Measurements from ENCODE around the gene MAGI2.

MAGI2 gene

DNA sequence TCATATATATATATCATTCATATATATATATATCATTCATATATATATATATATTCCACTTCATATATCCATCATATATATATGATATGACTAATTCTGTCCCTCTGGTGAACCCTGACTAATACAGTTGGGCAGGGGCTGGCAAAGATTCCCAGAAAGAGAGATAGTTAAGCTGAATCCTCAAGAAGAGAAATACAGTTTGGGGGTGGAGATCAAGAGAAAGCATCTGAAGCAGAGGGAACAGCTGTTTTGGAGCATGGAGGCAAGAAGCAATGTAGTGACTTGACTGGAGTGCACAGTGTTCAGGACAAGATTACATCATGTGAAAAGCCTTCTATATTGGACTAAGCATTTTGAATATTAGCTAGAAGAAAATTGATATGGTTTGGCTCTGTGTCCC, 540.7 kb downstream of the MAGI2 start:
- no peak overlapping the region for H3K4me3 ChIP-seq (ENCODE audit: low read length)
- no peak for DNase-seq (ENCODE audit: low read depth, low spot score)

- DNase-seq (ENCODE audit: low read depth, low spot score) = no peak
- no peak overlapping the region for H3K4me3 ChIP-seq (ENCODE audit: low read length)
Observed at GRCh38 chr7:78906735-78907134, 546.7 kb downstream of the MAGI2 start.

DNA sequence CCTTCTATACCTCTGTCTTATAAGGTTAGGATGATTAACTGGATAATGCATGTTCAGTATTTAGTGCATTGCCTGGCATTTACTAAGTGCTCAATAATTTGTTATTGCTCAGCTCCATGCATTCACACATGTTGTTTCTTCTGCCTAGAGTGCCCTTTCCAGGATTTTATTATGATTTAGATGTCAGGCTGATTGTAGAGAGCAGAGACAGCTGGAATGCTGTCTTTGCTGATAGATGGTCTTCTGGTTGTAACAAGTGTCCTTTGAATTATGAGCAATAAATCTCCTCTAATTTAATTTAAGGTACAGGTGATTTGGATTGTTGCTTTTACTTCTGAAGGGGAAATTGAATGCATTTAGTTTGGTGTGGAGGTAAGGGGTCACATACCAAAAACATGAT, 548.0 kb downstream of the MAGI2 start:
- no peak for DNase-seq (ENCODE audit: low read depth, low spot score)
- no peak overlapping the region for H3K4me3 ChIP-seq (ENCODE audit: low read length)

DNA sequence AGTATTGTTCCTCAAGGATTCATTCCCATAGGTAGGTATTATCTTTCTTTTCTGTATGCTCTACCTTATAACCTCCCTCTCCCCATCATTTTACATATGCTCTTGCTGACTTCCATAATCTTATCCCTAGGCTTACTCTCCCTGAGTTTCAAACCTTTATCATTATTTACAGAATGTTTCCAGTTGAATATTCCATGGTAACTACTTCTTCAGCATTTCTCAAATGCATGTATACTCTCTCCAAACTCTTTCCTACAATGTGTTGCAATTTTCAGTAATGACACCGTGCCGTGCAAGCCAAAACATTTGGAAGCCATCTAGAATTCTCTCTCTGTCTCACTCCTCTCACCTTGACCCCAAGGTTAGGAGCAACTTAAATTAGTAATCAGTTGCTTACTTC, 548.5 kb downstream of the MAGI2 start:
- no peak for DNase-seq (ENCODE audit: low read depth, low spot score)
- no peak overlapping the region for H3K4me3 ChIP-seq (ENCODE audit: low read length)

- DNase-seq (ENCODE audit: low read depth, low spot score) = no peak
Observed at GRCh38 chr7:78901566-78901965, 551.9 kb downstream of the MAGI2 start.

GRCh38 chr7:78900806-78901205, 552.7 kb downstream of the MAGI2 start:
- DNase-seq (ENCODE audit: low read depth, low spot score) = no peak
- H3K4me3 ChIP-seq (ENCODE audit: low read length) = no peak overlapping the region

More at GRCh38 chr7:78901566-78901965, 551.9 kb downstream of the MAGI2 start:
- H3K4me3 ChIP-seq (ENCODE audit: low read length) = no peak overlapping the region

GRCh38 chr7:78895393-78895792, 558.1 kb downstream of the MAGI2 start:
- H3K4me3 ChIP-seq (ENCODE audit: low read length) = no peak overlapping the region
- no peak for DNase-seq (ENCODE audit: low read depth, low spot score)

DNA sequence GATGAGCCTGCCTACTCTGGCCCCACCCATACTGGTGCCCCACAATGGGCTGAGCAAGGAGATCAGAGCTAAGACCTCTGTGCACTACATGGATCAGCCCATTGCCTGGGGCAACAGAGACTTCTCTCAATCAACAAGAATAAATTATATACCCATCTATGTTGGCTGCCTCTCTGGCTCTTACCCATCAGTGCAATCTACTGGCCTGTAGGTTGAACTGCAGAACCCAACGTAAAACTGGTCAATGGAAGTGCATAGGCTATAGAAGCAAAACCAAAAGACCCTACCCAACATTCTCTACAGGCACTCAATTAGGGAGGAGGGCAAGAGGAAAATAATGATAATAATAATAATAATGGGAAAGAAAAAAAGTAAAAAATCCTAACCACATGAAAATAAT, 574.3 kb downstream of the MAGI2 start:
- DNase-seq (ENCODE audit: low read depth, low spot score) = no peak
- no peak overlapping the region for H3K4me3 ChIP-seq (ENCODE audit: low read length)

DNA sequence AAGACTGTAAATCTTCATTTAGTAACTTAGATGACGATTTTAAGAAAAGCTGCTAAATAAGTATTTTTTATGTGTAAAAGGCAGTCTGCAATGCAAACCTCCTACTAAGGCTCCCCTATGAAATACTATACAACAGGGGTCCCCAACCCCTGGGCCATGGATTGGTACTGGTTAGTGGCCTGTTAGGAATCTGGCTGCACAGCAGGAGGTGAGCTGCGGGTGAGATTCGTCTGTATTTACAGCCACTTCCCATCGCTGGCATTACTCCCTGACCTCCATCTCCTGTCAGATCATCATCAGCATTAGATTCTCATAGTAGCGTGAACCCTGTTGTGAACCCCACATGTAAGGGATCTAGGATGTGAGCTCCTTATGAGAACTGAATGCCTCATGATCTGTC, 580.4 kb downstream of the MAGI2 start:
- no peak for DNase-seq (ENCODE audit: low read depth, low spot score)
- H3K4me3 ChIP-seq (ENCODE audit: low read length) = no peak overlapping the region

DNA sequence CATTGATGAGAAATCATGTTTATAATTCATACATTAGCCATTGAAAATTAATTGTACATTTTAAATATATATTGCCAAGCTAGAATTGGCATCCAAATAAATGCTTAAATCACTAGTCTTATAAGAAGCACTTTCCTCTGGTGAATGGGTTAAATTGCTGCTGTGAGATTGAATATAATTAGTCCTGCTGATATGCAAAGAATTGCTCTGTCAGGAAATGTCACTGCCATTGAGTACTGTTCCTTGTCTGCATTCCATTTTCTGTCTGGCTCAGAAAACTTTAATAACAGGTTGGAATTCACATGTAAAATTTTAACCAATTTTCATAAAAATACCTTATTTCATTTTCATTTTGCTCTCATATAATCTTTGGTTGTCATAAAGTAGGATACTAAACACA, 589.1 kb downstream of the MAGI2 start:
- no peak for DNase-seq (ENCODE audit: low read depth, low spot score)
- H3K4me3 ChIP-seq (ENCODE audit: low read length) = no peak overlapping the region

- no peak for DNase-seq (ENCODE audit: low read depth, low spot score)
- no peak overlapping the region for H3K4me3 ChIP-seq (ENCODE audit: low read length)
Observed at GRCh38 chr7:78863281-78863680, 590.2 kb downstream of the MAGI2 start.

DNA sequence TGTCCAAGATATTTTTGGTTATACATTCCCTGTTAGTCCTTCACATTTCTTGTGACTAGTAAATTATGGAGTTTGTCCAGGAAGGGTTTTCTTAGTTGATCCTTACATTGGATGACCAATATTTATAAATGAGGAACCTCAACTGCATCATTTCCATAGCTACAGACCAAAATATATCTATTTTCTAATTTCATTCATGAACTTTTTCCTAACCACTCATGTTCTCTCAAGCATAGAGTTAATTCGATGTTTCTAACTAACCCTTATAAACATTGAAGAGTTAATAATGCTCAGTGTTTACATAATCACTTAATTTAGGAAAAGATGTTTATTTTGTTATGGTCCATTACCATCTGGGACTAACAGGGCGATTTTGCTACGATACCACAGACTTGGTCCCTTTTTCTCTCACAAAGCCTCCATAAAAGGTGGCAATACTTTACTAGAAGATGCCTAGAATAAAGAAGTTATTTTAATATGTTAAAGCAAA, 591.0 kb downstream of the MAGI2 start:
- no peak for DNase-seq (ENCODE audit: low read depth, low spot score)
- H3K4me3 ChIP-seq (ENCODE audit: low read length) = no peak overlapping the region

GRCh38 chr7:78852951-78853350, 600.5 kb downstream of the MAGI2 start:
- DNase-seq (ENCODE audit: low read depth, low spot score) = no peak
- H3K4me3 ChIP-seq (ENCODE audit: low read length) = no peak overlapping the region

DNA sequence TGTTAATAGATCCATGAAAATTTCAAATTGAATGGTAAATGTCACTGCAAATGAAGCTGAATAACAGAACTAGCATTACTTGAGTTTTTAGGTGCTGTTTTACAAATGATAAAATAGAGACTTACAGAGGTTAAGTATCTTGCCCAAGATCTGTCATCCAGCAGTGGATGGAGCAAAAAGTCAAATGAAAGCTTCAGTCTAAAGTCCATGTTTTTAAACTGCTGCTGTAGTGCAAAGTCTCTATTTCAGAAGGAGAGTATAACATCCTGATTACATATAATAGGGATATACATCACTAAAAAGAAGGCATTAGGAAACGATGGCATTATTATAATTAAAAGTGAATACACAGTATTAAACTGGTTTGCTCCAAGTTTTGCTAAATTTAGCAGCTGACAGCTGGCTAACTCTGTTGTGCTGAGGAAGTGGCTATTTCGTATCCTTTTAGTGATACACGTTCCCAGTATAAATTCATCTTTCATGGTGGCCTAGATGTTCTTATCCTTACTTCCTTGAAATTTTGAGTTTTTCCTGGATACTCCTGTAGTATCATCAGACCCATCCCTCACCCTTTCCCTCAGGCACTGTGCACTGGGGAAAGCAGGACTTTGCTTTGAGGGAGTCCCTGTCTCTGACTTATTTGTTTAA, 603.2 kb downstream of the MAGI2 start:
- DNase-seq (ENCODE audit: low read depth, low spot score) = no peak
- H3K4me3 ChIP-seq (ENCODE audit: low read length) = no peak overlapping the region

GRCh38 chr7:78845155-78845554, 608.3 kb downstream of the MAGI2 start:
- H3K4me3 ChIP-seq (ENCODE audit: low read length) = no peak overlapping the region
- DNase-seq (ENCODE audit: low read depth, low spot score) = no peak

DNA sequence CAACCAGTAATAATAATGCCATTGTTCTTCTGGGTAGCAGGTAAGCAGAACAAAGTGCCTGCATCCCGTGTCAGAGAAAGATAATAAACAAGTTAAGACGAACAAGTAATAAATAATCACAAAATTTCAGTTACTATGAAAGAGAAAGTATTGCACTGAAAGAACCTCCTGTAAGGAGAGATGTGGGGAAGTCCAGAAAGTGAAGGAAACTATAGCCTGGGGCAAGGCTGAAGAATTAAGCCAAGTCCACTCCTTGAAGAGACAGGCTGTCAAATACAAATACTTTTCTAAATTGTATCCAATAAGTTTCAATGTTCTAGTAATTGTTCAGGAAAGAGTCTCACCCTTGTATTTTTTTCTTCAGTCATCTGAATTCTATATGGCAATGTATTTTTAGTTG, 611.4 kb downstream of the MAGI2 start:
- DNase-seq (ENCODE audit: low read depth, low spot score) = no peak
- H3K4me3 ChIP-seq (ENCODE audit: low read length) = no peak overlapping the region

- DNase-seq (ENCODE audit: low read depth, low spot score) = no peak
- no peak overlapping the region for H3K4me3 ChIP-seq (ENCODE audit: low read length)
Observed at GRCh38 chr7:78835897-78836296, 617.6 kb downstream of the MAGI2 start.

- no peak overlapping the region for H3K4me3 ChIP-seq (ENCODE audit: low read length)
- DNase-seq (ENCODE audit: low read depth, low spot score) = no peak
Observed at GRCh38 chr7:78828317-78828716, 625.1 kb downstream of the MAGI2 start.

DNA sequence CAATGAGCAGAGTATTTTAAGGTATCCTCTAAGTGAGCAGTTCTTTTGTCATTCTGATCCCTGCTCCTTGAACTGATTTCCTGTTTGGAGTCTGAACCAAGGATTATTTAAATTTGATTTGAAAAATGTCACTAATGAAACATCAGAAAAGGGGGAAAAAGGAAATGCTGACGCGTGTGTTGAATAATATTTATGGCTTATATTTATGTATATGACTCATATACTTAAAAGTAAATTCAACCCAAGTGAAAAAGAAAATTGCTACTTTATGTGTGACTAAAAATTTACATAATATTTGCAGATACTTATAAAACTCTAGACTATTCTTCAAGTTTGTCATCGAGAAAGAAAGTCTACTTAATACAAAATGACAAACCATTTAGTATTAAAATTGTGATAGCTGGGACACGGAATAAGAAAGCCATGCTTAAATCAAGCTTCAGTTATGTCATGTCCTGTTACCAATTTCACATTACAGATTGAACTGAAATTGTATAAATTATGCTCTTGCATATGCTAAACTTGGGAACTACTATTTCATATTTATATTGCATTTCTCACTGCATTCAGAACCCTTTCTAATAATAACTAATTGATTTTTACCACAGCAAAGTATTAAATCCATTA, 649.9 kb downstream of the MAGI2 start:
- no peak overlapping the region for H3K4me3 ChIP-seq (ENCODE audit: low read length)

DNA sequence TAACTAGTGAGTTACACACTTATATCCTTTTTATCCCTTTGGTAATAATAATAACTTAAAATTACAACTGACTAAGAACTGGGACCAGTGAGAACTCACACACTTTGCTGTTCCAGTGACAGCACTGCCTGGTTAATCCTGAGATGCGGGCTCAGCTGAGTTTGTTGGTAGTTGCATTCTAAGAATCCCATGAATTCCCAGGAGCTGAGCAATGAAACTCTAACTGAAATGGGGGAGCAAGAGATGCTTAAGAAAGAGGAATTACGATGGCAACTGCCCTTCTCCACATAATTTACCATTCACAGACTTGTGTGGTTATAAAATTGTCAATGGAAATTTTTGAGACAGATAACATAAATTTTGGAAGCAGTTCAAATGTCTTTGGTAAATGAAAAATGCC, 659.4 kb downstream of the MAGI2 start:
- no peak for DNase-seq (ENCODE audit: low read depth, low spot score)

More for the DNA sequence above, 649.9 kb downstream of the MAGI2 start:
- DNase-seq (ENCODE audit: low read depth, low spot score) = no peak

GRCh38 chr7:78792624-78793023, 660.8 kb downstream of the MAGI2 start:
- no peak for DNase-seq (ENCODE audit: low read depth, low spot score)
- no peak overlapping the region for H3K4me3 ChIP-seq (ENCODE audit: low read length)

More for the DNA sequence above, 659.4 kb downstream of the MAGI2 start:
- no peak overlapping the region for H3K4me3 ChIP-seq (ENCODE audit: low read length)

Measured in Jurkat, Clone E6-1 (cell line).